Measurements from ENCODE around the gene GAPT. TPM values are rescaled to one million over a fixed set of nuclear protein-coding genes. Genes with fewer than 3 reads are reported as not detected.

GAPT gene
- total and polyA plus RNA-seq, 10 donors, result 19.3 to 56.0 (median 34.2) TPM

DNA sequence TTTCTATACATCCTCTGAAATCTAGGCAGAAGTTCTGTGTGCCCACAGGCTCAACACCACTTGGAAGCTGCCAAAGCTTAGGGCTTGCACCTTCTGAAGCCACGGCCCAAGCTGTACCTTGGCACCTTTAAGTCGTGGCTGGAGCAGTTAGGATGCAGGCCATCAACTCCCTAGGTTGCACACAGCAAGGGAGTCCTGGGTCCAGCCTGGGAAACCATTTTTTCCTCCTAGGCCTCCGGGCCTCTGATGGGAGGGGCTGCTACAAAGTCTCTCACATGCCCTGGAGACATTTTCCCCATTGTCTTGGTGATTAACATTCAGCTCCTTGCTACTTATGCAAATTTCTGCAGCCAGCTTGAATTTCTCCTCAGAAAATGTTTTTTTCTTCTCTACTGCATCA is 15.8 kb upstream of the GAPT start:
- no peak for DNase-seq
- Histone ChIP-seq H3K9me3 (peaks cover 0 to 12% (median 4%) of the 10 kb centered on the region in 8 donors), H3K4me1 (peaks cover 0 to 16% (median 0%) of the 10 kb centered on the region in 6 donors), H3K4me3 (no peak overlapping the region), H3K27ac (no peak overlapping the region), H3K27me3 (replicated peaks in 1 of 7) (no peaks in the 10 kb centered on the region), H3K36me3 (no peaks in the 10 kb centered on the region)
- TF ChIP-seq, protein P1, sequence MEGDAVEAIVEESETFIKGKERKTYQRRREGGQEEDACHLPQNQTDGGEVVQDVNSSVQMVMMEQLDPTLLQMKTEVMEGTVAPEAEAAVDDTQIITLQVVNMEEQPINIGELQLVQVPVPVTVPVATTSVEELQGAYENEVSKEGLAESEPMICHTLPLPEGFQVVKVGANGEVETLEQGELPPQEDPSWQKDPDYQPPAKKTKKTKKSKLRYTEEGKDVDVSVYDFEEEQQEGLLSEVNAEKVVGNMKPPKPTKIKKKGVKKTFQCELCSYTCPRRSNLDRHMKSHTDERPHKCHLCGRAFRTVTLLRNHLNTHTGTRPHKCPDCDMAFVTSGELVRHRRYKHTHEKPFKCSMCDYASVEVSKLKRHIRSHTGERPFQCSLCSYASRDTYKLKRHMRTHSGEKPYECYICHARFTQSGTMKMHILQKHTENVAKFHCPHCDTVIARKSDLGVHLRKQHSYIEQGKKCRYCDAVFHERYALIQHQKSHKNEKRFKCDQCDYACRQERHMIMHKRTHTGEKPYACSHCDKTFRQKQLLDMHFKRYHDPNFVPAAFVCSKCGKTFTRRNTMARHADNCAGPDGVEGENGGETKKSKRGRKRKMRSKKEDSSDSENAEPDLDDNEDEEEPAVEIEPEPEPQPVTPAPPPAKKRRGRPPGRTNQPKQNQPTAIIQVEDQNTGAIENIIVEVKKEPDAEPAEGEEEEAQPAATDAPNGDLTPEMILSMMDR (IDR thresholded peaks at IDR 0.05 in 8 of 11, conservative IDR thresholded peaks at IDR 0.05 in 3 of 11), result no peak
- TF ChIP-seq POLR2A (IDR thresholded peaks at IDR 0.05) (no peak), POLR2AphosphoS5 (IDR thresholded peaks at IDR 0.05) (no peak)
- 69 to 98% (median 77%) methylated on average over 2 to 3 of the region's 3 CpGs for WGBS, 5 donors
- intact Hi-C loops (cut with DNase I; ENCODE audit: low total_unique reads), result loop anchor here (5.0 kb wide), 1 partner anchor 372 kb away; no protein-coding TSS in a partner anchor

DNA sequence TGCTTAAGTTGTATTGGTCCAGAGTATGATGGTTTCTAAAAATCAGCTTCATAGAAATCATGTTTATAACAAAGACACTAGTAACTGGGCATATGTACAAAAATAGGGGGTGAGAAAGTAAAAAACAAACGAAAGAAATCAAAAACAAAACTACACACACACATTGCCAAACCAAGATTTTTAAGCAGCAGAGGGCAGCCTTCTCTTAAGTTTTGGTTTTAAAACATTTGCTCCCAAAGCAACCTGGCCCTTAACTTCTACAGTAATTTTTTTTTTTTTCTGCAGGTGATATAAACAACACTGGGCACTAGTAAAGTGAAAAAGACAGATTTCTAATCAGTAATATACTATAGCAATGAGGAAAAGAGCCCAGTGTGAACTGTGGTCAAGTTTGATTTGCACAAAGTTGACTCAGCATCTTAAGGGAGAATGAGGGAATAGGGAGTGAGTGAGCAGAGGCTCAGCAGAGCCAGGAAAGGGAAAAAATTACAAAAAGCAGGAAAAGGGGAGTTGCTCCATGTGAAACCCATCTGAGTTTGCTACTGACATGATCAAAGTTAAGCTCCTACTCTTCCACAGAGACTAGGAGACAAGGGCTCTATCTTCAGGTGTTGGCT is 13.4 kb upstream of the GAPT start:
- Histone ChIP-seq H3K27ac (no peak overlapping the region), H3K4me1 (peaks cover 0 to 16% (median 0%) of the 10 kb centered on the region in 6 donors), H3K4me3 (no peak overlapping the region), H3K9me3 (peaks cover 0 to 12% (median 4%) of the 10 kb centered on the region in 8 donors), H3K27me3 (replicated peaks in 1 of 7) (no peaks in the 10 kb centered on the region), H3K36me3 (no peaks in the 10 kb centered on the region)
- no peak for DNase-seq
- WGBS, 5 donors, result 20 to 42% (median 22%) methylated on average over 1 of the region's 1 CpG
- TF ChIP-seq POLR2AphosphoS5 (IDR thresholded peaks at IDR 0.05) (no peak), POLR2A (IDR thresholded peaks at IDR 0.05) (no peak)
- TF ChIP-seq, protein P1 (IDR thresholded peaks at IDR 0.05 in 8 of 11, conservative IDR thresholded peaks at IDR 0.05 in 3 of 11), result peak in 7 of 11 experiments; percentile 24 to 49 (median 36)
- intact Hi-C loops (cut with DNase I; ENCODE audit: low total_unique reads), result loop anchor here (5.0 kb wide), 1 partner anchor 369 kb away; no protein-coding TSS in a partner anchor

DNA sequence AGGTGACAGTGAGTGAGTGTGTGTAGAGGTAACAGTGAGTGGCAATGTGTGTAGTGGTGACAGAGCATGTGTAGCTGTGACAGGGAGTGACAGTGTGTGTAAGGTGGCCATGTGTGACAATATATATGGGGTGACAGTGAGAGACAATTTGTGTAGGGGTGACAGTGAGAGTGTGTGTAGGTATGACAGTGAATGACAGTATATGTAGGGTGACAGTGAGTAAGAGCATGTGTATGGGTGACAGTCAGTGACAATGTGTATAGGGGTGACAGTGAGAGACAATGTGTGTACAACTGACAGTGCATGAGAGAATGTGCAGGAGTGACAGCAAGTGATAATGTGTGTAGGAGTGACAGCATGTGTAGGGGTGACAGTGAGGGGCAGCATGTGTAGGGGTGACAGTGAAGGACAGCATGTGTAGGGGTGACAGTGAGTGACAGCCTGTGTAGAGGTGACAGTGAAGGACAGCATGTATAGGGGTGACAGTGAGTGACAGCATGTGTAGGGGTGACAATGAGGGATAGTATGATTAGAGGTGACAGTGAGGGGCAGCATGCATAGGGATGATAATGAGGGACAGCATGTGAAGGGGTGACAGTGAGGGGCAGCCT is 10.1 kb upstream of the GAPT start:
- H3K27me3 ChIP-seq (replicated peaks in 1 of 7), result no peaks in the 10 kb centered on the region
- DNase-seq, result no peak
- TF ChIP-seq, protein P1 (IDR thresholded peaks at IDR 0.05 in 8 of 11, conservative IDR thresholded peaks at IDR 0.05 in 3 of 11), result no peak
- TF ChIP-seq POLR2A (IDR thresholded peaks at IDR 0.05) (no peak), POLR2AphosphoS5 (IDR thresholded peaks at IDR 0.05) (no peak)

DNA sequence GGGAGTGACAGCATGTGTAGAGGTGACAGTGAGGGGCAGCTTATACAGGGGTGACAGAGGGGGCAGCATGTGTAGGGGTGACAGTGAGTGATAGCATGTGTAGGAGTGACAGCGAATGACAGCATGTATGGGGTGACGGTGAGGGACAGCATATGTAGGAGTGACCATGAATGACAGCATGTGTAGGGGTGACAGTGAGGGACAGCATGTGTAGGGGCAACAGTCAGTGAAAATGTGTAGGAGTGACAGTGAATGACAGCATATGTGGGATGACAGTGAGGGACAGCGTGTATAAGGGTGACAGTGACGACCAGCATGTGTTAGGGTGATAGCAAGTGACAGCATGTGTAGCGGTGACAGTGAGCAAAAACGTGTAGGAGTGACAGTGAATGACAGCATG is 9.4 kb upstream of the GAPT start:
- Histone ChIP-seq H3K27me3 (replicated peaks in 1 of 7) (no peaks in the 10 kb centered on the region), H3K4me1 (peaks cover 0 to 51% (median 0%) of the 10 kb centered on the region in 6 donors), H3K9me3 (no peaks in the 10 kb centered on the region), H3K27ac (no peak overlapping the region), H3K4me3 (no peak overlapping the region), H3K36me3 (no peaks in the 10 kb centered on the region)
- intact Hi-C loops (cut with DNase I; ENCODE audit: low total_unique reads), result no loop called here
- no peak for DNase-seq
- WGBS, 5 donors, result 77 to 86% (median 82%) methylated on average over 6 of the region's 6 CpGs
- TF ChIP-seq, protein P1 (IDR thresholded peaks at IDR 0.05 in 8 of 11, conservative IDR thresholded peaks at IDR 0.05 in 3 of 11), result no peak
- TF ChIP-seq POLR2A (IDR thresholded peaks at IDR 0.05), result no peak
- TF ChIP-seq POLR2AphosphoS5 (IDR thresholded peaks at IDR 0.05), result no peak

More for the DNA sequence above, 10.1 kb upstream of the GAPT start:
- no peaks in the 10 kb centered on the region for H3K36me3 ChIP-seq
- no peaks in the 10 kb centered on the region for H3K9me3 ChIP-seq
- no peak overlapping the region for H3K27ac ChIP-seq
- H3K4me3 ChIP-seq, result no peak overlapping the region
- H3K4me1 ChIP-seq, result peaks cover 0 to 46% (median 0%) of the 10 kb centered on the region in 6 donors
- intact Hi-C loops (cut with DNase I; ENCODE audit: low total_unique reads), result no loop called here

Measured in spleen (tissue), 11 donors.